KG1 (cell line): ENCODE results near the gene DGUOK.
"Not testable (repeated sequence)": the region's sequence is repeated elsewhere in the genome, so short reads cannot be mapped to it uniquely, and the experiment has no call there.

Experiments
- DNase-seq: peaks from one replicate; lab custom pipeline; 2025; lab: John Stamatoyannopoulos, UW

Gene DGUOK

GRCh38 chr2:73921581-73921980 is 5.1 kb upstream of the DGUOK start:
- no peak for DNase-seq

GRCh38 chr2:73922681-73923080 is 4.0 kb upstream of the DGUOK start:
- DNase-seq = no peak

- no peak for DNase-seq
Measured at GRCh38 chr2:73925033-73925704, 1.5 kb upstream of the DGUOK start.

- no peak for DNase-seq
Measured at GRCh38 chr2:73925853-73926492, 707 bp upstream of the DGUOK start.

- DNase-seq = no peak
Measured at GRCh38 chr2:73927344-73927743, 664 bp downstream of the DGUOK start.

- no peak for DNase-seq
Measured at GRCh38 chr2:73928963-73929347, 2.3 kb downstream of the DGUOK start.

GRCh38 chr2:73930386-73930785 is 3.7 kb downstream of the DGUOK start:
- no peak for DNase-seq

GRCh38 chr2:73931531-73932500 is 5.1 kb downstream of the DGUOK start:
- no peak for DNase-seq

- DNase-seq = no peak
Measured at GRCh38 chr2:73933194-73933593, 6.5 kb downstream of the DGUOK start.

- DNase-seq = no peak
Measured at GRCh38 chr2:73935641-73936040, 9.0 kb downstream of the DGUOK start.

GRCh38 chr2:73937103-73937885 is 10.6 kb downstream of the DGUOK start:
- no peak for DNase-seq

GRCh38 chr2:73937899-73938298 is 11.2 kb downstream of the DGUOK start:
- DNase-seq = no peak

GRCh38 chr2:73938718-73939352 is 12.2 kb downstream of the DGUOK start:
- DNase-seq = no peak

- no peak for DNase-seq
Measured at GRCh38 chr2:73939419-73939818, 12.7 kb downstream of the DGUOK start.

GRCh38 chr2:73940066-73940465 is 13.4 kb downstream of the DGUOK start:
- DNase-seq = not testable (repeated sequence)

GRCh38 chr2:73942664-73943063 is 16.0 kb downstream of the DGUOK start:
- DNase-seq = no peak

- DNase-seq = no peak
Measured at GRCh38 chr2:73944714-73945113, 18.0 kb downstream of the DGUOK start.

GRCh38 chr2:73946215-73946614 is 19.5 kb downstream of the DGUOK start:
- no peak for DNase-seq

- no peak for DNase-seq
Measured at GRCh38 chr2:73946666-73947065, 20.0 kb downstream of the DGUOK start.

GRCh38 chr2:73947412-73948018 is 20.8 kb downstream of the DGUOK start:
- no peak for DNase-seq

- DNase-seq = no peak
Measured at GRCh38 chr2:73949802-73950201, 23.1 kb downstream of the DGUOK start.
